Fibroblast of the conjunctiva (primary cell): ENCODE measurements around the gene KIR2DL3.
"Not testable (repeated sequence)": the region's sequence is repeated elsewhere in the genome, so short reads cannot be mapped to it uniquely, and the experiment has no call there.

Experiments
- DNase-seq: peaks from one replicate; pipeline ENCODE4 v3.0.0-alpha.2; 2010; ENCODE audit warnings: low read depth

The KIR2DL3 gene

DNA sequence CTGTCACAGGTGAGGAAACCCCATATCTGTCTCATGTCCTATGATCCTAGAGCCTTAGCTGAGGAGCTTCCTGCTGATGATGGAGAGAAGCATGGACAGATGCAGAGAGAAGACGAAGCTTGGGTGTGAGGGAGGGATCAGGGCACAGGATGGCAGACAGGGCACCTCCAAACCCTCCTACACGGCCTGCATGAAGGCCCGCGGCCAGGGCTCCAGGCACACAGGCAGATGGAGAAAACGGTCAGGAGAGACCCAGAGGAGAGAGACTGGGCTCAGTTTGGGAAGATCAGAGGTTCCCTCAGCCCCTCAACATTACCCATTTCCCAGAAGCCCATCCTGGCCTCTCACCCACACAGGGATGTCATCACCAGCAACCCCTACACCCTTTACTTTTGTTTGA lies 5.8 kb downstream of the KIR2DL3 start:
- DNase-seq, result not testable (repeated sequence)

DNA sequence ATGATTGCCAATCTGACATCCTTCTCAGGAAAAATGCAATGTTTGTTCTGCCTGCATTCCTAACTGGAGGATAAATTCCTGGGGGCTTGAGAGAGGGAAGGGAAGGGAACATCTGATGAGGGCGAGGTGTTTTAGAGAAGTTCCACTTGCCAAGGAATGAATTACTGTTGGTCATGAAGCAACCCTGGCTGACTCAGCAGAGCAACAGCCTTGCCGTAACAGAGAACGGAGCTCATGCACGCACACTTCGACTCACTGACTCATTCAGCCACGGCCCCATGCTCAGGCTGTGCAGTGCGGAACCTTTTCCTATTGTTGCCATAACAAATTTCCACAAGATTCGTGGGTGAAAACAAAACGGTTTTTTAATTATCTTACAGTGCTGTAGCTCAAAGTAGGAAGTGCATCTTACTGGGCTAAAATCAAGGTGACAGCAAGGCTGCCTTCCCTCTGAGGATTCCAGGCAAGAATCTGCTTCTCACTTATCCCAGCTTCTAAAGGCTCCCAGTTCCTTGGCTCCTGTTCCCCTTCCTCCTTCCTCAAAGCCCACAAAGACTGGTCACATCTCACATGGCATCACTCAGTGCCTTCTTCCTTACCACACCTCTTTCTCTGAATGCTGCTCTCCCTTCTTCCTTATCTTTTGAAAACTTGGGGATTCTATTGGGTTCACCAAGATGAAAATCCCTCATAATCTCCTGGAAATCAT lies 9.5 kb downstream of the KIR2DL3 start:
- not testable (repeated sequence) for DNase-seq

DNA sequence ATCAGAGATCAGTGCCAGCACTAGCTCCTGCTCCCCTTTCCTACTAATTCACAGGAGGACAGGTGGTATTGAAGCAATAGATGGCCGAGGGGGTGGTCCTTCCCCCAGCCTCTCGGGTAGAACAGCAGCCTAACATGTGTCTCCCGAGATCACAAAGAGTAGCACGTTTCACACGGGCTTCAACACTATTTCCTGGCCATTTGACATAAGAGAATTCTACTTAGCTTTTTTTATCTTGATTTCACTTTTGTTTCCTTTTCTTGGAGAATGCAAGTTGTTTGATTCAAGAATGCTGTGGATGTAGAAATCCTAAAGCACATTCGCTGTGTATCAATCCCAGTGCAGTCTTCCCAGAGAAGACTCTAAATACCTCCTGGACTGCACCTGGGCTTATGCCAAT lies 12.0 kb downstream of the KIR2DL3 start:
- not testable (repeated sequence) for DNase-seq

DNA sequence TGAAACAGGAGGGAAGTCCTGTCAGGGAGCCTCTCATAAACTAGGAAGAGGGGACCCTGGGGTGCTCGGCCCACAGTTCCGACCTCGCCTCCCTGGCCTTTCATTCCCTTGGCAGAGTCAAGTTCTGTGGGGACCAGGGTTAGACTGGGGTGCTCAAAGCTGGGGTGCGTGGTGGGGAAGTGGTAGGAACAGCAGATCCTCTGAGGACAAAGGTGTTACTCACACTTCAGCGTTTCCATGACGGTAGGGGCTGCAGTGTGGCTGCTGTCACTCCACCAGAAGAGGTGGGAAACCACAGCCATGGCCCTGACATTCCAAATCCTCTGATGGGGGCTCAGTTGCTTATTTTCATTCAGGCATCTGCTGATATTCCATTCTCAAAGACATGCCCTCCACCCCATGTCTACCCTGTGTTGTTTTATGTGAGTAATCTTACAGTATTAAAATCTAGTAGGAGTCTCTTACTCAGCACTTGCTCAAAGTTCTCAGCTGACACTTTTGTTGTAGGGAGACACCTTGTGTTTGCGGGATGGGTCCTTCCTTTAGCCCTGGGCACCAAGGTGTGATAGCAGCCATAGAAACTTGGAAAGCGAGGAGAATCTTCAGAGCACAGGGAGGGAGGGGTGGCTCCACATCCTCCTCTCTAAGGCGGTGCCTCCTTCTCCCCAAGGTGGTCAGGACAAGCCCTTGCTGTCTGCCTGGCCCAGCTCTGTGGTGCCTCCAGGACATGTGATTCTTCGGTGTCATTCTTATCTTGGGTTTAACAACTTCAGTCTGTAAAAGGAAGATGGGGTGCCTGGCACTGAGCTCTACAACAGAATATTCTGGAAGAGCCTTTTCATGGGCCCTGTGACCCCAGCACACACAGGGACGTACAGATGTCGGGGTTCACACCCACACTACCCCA lies 18.1 kb downstream of the KIR2DL3 start:
- DNase-seq, result not testable (repeated sequence)

DNA sequence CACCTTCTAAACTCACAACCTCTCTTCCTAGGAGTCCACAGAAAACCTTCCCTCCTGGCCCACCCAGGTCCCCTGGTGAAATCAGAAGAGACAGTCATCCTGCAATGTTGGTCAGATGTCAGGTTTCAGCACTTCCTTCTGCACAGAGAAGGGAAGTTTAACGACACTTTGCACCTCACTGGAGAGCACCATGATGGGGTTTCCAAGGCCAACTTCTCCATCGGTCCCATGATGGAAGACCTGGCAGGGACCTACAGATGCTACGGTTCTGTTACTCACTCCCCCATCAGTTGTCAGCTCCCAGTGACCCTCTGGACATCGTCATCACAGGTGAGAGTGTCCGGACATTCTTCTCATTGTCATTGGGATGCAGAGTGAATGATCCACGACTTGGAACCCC lies 20.3 kb downstream of the KIR2DL3 start:
- DNase-seq, result not testable (repeated sequence)

DNA sequence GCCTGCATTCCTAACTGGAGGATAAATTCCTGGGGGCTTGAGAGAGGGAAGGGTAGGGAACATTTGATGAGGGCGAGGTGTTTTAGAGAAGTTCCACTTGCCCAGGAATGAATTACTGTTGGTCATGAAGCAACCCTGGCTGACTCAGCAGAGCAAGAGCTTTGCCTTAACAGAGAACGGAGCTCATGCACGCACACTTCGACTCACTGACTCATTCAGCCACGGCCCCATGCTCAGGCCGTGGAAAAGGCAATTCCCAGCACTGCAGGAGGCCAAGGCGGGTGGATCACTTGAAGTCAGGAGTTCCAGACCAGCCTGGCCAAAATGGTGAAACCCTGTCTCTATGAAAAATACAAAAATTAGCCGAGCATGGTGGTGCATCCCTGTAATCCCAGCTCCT lies 25.9 kb downstream of the KIR2DL3 start:
- DNase-seq, result not testable (repeated sequence)

DNA sequence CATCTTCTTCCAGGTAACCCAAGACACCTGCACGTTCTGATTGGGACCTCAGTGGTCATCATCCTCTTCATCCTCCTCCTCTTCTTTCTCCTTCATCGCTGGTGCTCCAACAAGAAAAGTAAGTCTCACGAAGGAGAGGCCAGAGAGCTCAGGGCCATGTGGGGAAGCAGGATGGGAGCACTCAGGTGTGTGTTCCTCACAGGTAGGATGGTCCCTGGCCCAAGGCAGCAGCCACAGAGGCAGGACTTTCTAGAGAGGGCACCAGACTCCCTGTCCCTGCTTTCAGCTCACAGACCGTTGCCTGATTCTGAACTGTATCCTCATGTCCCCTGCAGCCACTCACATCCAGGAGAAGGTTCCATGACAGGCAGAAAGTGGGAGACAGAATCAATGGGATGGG lies 28.2 kb downstream of the KIR2DL3 start:
- not testable (repeated sequence) for DNase-seq

DNA sequence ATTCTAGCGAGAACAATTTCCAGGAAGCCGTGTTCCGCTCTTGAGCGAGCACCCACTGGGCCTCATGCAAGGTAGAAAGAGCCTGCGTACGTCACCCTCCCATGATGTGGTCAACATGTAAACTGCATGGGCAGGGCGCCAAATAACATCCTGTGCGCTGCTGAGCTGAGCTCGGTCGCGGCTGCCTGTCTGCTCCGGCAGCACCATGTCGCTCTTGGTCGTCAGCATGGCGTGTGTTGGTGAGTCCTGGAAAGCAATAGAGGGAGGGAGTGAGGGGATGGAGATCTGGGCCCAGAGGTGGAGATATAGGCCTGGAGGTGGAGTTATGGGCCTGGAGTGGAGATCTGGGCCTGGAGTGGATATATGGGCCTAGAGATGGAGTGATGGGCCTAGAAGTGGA lies 31.3 kb downstream of the KIR2DL3 start, which contains the start of gene KIR2DL1:
Gene KIR2DL1, plus strand, starts transcription at position 148 of the 400 bp plus-strand sequence. Its CDS starts 58 bp downstream, at position 206.
- DNase-seq, result not testable (repeated sequence)

DNA sequence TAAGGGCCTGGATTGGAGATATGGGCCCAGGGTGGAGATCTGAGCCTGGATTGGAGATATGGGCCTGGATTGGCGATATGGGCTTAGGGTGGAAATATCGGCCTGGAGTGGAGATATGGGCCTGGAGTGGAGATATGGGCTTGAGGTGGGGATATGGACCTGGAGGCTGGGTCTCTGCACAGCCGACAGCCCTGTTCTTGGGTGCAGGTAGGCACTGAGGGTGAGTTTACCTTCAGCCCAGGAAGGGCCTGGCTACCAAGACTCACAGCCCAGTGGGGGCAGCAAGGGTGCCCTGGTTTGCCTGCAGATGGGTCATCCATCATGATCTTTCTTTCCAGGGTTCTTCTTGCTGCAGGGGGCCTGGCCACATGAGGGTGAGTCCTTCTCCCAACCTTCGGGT lies 32.2 kb downstream of the KIR2DL3 start:
- not testable (repeated sequence) for DNase-seq

DNA sequence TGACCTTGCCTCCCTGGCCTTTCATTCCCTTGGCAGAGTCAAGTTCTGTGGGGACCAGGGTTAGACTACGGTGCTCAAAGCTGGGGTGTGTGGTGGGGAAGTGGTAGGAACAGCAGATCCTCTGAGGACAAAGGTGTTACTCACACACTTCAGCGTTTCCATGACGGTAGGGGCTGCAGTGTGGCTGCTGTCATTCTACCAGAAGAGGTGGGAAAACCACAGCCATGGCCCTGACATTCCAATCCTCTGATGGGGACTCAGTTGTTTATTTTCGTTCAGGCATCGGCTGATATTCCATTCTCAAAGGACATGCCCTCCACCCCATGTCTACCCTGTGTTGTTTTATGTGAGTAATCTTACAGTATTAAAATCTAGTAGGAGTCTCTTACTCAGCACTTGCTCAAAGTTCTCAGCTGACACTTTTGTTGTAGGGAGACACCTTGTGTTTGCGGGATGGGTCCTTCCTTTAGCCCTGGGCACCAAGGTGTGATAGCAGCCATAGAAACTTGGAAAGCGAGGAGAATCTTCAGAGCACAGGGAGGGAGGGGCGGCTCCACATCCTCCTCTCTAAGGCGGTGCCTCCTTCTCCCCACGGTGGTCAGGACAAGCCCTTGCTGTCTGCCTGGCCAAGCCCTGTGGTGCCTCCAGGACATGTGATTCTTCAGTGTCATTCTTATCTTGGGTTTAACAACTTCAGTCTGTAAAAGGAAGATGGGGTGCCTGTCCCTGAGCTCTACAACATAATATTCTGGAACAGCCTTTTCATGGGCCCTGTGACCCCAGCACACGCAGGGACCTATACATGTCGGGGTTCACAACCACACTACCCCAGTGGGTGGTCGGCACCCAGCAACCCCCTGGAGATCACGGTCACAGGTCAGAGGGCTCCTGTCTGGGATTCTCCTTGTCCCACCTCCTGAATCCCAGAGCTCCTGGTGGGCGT lies 33.0 kb downstream of the KIR2DL3 start:
- not testable (repeated sequence) for DNase-seq

DNA sequence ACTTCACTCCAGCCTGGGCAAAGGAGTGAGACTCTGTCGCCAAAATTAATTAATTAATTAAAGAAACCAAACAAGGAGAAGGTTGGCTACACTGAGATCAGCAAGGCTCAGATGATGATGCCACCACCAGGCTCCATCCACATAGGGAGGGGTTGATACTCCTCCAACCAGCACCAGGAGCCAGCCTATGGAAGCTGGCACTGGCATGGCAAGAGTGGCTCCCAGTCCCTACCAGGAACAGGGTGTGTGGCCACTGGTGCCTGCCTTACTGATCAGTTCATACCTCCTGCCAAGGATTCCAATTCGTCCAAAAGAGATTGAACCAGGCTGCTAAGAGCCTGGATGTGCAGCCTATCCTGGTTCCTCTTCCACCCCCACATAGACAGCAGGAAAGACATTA lies 34.4 kb downstream of the KIR2DL3 start:
- not testable (repeated sequence) for DNase-seq

DNA sequence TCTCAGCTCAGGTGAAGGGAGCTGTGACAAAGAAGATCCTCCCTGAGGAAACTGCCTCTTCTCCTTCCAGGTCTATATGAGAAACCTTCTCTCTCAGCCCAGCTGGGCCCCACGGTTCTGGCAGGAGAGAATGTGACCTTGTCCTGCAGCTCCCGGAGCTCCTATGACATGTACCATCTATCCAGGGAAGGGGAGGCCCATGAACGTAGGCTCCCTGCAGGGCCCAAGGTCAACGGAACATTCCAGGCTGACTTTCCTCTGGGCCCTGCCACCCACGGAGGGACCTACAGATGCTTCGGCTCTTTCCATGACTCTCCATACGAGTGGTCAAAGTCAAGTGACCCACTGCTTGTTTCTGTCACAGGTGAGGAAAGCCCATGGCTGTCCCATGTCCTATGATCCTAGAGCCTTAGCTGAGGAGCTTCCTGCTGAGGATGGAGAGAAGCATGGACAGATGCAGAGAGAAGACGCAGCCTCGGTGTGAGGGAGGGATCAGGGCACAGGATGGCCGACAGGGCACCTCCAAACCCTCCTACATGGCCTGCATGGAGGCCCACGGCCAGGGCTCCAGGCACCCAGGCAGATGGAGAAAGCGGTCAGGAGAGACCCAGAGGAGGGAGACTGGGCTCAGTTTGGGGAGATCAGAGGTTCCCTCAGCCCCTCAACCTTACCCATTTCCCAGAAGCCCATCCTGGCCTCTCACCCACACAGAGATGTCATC lies 36.9 kb downstream of the KIR2DL3 start:
- DNase-seq, result not testable (repeated sequence)

DNA sequence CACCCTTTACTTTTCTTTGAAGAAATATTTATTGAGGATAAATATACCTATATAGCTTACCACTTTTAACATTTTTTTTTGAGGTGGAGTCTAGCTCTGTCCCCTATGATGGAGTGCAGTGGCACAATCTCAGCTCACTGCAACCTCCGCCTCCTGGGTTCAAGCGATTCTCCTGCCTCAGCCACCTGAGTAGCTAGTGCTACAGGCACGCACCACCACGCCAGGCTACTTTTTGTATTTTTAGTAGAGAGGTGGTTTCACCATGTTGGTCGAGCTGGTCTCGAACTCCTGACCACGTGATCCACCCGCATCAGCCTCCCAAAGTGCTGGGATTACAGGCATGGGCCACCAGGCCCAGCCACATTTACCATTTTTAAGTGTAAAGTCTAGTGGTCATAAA lies 37.5 kb downstream of the KIR2DL3 start:
- not testable (repeated sequence) for DNase-seq

DNA sequence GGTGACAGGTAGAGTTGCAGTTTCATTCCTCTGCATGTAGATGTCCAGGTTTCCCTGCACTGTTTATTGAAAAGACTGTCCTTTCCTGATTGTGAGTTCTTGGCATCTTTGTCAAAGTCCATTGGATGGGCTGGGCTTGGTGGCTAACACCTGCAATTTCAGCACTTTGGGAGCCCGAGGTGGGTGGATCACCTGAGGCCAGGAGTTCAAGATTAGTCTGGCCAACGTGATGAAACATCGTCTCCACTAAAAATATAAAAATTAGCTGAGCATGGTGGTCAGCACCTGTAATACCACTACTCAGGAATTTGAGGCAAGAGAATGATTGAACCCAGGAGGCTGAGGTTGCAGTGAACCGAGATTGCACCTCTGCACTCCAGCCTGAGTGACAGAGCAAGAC lies 39.5 kb downstream of the KIR2DL3 start:
- DNase-seq, result not testable (repeated sequence)

DNA sequence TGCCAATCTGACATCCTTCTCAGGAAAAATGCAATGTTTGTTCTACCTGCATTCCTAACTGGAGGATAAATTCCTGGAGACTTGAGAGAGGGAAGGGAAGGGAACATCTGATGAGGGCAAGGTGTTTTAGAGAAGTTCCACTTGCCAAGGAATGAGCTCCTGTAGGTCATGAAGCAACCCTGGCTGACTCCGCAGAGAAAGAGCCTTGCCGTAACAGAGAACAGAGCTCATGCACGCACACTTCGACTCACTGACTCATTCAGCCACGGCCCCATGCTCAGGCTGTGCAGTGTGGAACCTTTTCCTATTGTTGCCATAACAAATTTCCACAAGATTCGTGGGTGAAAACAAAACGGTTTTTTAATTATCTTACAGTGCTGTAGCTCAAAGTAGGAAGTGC lies 40.6 kb downstream of the KIR2DL3 start:
- DNase-seq, result not testable (repeated sequence)

DNA sequence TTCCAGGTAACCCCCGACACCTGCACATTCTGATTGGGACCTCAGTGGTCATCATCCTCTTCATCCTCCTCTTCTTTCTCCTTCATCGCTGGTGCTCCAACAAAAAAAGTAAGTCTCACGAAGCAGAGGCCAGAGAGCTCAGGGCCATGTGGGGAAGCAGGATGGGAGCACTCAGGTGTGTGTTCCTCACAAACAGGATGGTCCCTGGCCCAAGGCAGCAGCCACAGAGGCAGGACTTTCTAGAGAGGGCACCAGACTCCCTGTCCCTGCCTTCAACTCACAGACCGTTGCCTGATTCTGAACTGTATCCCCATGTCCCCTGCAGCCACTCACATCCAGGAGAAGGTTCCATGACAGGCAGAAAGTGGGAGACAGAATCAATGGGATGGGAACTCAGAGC lies 44.6 kb downstream of the KIR2DL3 start:
- not testable (repeated sequence) for DNase-seq

DNA sequence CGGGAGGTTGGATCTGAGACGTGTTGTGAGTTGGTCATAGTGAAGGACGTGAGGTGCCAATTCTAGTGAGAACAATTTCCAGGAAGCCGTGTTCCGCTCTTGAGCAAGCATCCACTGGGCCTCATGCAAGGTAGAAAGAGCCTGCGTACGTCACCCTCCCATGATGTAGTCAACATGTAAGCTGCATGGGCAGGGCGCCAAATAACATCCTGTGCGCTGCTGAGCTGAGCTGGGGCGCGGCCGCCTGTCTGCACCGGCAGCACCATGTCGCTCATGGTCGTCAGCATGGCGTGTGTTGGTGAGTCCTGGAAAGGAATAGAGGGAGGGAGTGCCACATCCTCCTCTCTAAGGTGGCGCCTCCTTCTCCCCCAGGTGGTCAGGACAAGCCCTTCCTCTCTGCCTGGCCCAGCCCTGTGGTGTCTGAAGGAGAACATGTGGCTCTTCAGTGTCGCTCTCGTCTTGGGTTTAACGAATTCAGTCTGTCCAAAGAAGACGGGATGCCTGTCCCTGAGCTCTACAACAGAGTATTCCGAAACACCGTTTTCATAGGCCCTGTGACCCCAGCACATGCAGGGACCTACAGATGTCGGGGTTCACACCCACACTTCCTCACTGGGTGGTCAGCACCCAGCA lies 47.9 kb downstream of the KIR2DL3 start:
- DNase-seq, result not testable (repeated sequence)

DNA sequence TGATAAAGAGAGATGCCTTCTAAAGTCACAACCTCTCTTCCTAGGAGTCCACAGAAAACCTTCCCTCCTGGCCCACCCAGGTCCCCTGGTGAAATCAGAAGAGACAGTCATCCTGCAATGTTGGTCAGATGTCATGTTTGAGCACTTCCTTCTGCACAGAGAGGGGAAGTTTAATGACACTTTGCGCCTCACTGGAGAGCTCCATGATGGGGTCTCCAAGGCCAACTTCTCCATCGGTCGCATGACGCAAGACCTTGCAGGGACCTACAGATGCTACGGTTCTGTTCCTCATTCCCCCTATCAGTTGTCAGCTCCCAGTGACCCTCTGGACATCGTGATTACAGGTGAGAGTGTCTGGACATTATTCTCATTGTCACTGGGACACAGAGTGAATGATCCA lies 49.8 kb downstream of the KIR2DL3 start:
- DNase-seq, result not testable (repeated sequence)

DNA sequence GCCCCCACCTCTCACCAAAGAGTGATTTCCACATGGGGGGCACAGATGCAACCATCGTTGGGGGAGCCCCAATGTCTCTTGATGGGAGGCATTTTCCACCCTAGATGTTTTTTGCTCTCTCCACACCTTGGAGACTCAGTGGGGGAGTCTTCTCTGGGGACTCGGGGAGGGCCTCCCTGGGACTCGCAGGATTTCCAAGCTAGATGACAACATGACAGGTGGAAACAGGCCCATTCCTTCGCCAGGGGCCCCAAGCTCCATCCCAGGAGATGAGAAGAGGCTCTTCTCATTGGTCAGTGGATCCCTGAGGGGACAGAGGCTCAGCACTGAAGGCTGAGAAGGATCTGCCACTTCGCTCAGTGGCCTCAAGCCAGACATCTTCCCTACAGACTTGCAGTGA lies 52.4 kb downstream of the KIR2DL3 start:
- no peak for DNase-seq

DNA sequence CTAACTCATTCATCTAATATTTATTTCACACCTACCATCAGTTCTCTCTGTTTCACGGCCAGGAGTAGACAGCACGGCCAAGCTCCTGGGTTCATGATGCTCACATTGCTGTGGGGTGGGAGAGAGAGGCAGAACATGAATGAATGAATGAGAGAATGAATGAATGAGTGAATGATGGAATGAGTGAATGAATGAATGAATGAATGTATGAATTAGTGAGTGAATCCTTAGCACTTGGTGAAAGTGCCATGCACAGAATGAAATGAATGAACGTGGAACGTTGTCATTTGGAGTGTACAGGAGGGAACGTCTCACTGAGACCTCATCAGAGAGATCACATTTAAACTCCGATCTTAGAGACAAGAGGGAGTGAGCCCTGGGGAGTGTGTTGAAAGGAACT lies 53.2 kb downstream of the KIR2DL3 start:
- DNase-seq, result no peak

DNA sequence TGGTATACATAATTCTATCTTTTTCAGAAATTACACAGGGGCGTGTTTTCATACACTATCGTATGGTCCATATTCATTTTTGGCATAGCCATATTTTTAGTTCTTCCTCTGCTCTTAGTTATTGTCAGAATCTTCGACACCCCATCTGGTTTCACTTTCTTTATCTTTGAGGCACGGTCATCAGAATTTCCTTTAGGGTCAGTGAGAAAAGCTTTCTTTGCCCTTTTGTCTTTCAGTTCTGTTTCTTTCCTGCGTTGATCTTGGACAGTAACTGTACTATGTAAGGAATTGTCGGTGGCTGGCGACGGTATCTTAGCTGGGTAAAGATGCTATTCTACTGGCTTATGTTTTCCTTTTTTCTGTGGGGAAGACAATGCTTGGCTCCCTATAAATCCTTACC lies 54.5 kb downstream of the KIR2DL3 start:
- no peak for DNase-seq
